ENCODE results near the gene ELAPOR2.
"Not testable (repeated sequence)": the region's sequence is repeated elsewhere in the genome, so short reads cannot be mapped to it uniquely, and the experiment has no call there.

Gene ELAPOR2

DNA sequence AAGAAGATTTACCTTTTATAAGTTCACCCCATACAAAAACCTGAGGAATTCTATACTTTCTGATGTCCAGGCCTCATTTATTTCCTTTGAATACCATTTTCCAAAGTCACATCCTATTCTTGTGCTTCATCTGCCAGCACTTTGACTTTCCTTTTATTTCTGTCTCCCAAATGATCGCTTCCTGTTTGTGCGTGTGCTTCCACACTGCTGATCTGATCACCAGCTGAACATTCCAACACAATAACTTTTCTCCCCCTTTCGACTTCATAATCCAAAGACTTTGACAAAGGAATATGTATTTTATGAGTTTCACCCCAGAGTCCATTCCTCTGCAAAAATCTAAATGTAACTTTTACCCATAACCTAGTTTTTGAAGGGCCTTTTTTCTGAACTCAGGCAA is 3.1 kb downstream of the ELAPOR2 start:
- Histone ChIP-seq H4K20me1 (ENCODE audit: insufficient read depth, low read length, poor library complexity, severe bottlenecking) (no peaks in the 10 kb centered on the region), H2AFZ (ENCODE audit: low read length) (no peak overlapping the region), H3K9ac (ENCODE audit: low read depth, low read length, poor library complexity, severe bottlenecking) (no peak overlapping the region), H3K4me3 (ENCODE audit: low read length, poor library complexity, severe bottlenecking) (no peak overlapping the region), H3K4me2 (ENCODE audit: low read depth, low read length, poor library complexity, severe bottlenecking) (no peak overlapping the region), H3K9me3 (ENCODE audit: insufficient read depth, low read depth, low read length) (no peaks in the 10 kb centered on the region), H3K27me3 (ENCODE audit: insufficient read depth, low read length, poor library complexity, severe bottlenecking) (peaks cover 20% of the 10 kb centered on the region), H3K36me3 (ENCODE audit: insufficient read depth, low read length) (no peaks in the 10 kb centered on the region), H3K9me2 (replicated peaks; ENCODE audit: low read depth, low read length) (no peaks in the 10 kb centered on the region), H3K4me1 (ENCODE audit: insufficient read depth, low read length, poor library complexity, severe bottlenecking) (peaks cover 4% of the 10 kb centered on the region), H3F3A (ENCODE audit: low read depth) (no peaks in the 10 kb centered on the region), H3K79me2 (ENCODE audit: insufficient read depth, low read length) (no peaks in the 10 kb centered on the region)
- TF ChIP-seq CTCF (conservative IDR thresholded peaks at IDR 0.05; ENCODE audit: low read length) (no peak), EZH2phosphoT487 (IDR thresholded peaks at IDR 0.05; ENCODE audit: borderline replicate concordance) (no peak)

DNA sequence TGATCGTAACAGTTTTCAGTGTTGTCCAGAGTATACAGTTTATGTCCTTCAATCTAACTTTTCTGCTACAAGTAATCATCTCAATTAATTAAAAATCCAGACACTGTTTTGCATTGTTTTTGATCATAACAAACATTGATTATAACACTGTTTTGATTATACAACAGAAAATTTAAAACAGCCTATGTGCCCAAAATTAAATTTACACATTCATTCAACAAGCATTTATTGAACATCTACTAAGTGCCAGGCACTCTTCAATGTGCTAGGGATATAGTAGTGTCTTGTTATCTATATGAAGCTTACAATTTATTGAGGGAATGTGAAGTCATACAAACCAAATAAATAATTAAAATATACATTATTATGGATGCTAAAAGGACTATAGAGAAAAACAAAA is 10.6 kb downstream of the ELAPOR2 start:
- Histone ChIP-seq H3K9me2 (replicated peaks; ENCODE audit: low read depth, low read length) (no peaks in the 10 kb centered on the region), H2AFZ (ENCODE audit: low read length) (no peak overlapping the region), H3K9ac (ENCODE audit: low read depth, low read length, poor library complexity, severe bottlenecking) (no peak overlapping the region), H3K9me3 (ENCODE audit: insufficient read depth, low read depth, low read length) (no peaks in the 10 kb centered on the region), H3K36me3 (ENCODE audit: insufficient read depth, low read length) (no peaks in the 10 kb centered on the region), H3K4me1 (ENCODE audit: insufficient read depth, low read length, poor library complexity, severe bottlenecking) (no peaks in the 10 kb centered on the region), H3K79me2 (ENCODE audit: insufficient read depth, low read length) (no peaks in the 10 kb centered on the region), H3K4me3 (ENCODE audit: low read length, poor library complexity, severe bottlenecking) (no peak overlapping the region), H4K20me1 (ENCODE audit: insufficient read depth, low read length, poor library complexity, severe bottlenecking) (no peaks in the 10 kb centered on the region), H3K27me3 (ENCODE audit: insufficient read depth, low read length, poor library complexity, severe bottlenecking) (no peaks in the 10 kb centered on the region), H3K4me2 (ENCODE audit: low read depth, low read length, poor library complexity, severe bottlenecking) (no peak overlapping the region), H3F3A (ENCODE audit: low read depth) (no peaks in the 10 kb centered on the region)
- no peak for TF ChIP-seq EZH2phosphoT487 (IDR thresholded peaks at IDR 0.05; ENCODE audit: borderline replicate concordance)
- TF ChIP-seq CTCF (conservative IDR thresholded peaks at IDR 0.05; ENCODE audit: low read length), result no peak

- TF ChIP-seq CTCF (conservative IDR thresholded peaks at IDR 0.05; ENCODE audit: low read length) (no peak), EZH2phosphoT487 (IDR thresholded peaks at IDR 0.05; ENCODE audit: borderline replicate concordance) (no peak)
- no peaks in the 10 kb centered on the region for H3K4me1 ChIP-seq (ENCODE audit: insufficient read depth, low read length, poor library complexity, severe bottlenecking)
- no peak overlapping the region for H3K4me2 ChIP-seq (ENCODE audit: low read depth, low read length, poor library complexity, severe bottlenecking)
- no peaks in the 10 kb centered on the region for H3K36me3 ChIP-seq (ENCODE audit: insufficient read depth, low read length)
- H4K20me1 ChIP-seq (ENCODE audit: insufficient read depth, low read length, poor library complexity, severe bottlenecking), result no peaks in the 10 kb centered on the region
- no peaks in the 10 kb centered on the region for H3K27me3 ChIP-seq (ENCODE audit: insufficient read depth, low read length, poor library complexity, severe bottlenecking)
- no peak overlapping the region for H3K9ac ChIP-seq (ENCODE audit: low read depth, low read length, poor library complexity, severe bottlenecking)
- H3K79me2 ChIP-seq (ENCODE audit: insufficient read depth, low read length), result no peaks in the 10 kb centered on the region
- no peaks in the 10 kb centered on the region for H3K9me2 ChIP-seq (replicated peaks; ENCODE audit: low read depth, low read length)
- H2AFZ ChIP-seq (ENCODE audit: low read length), result no peak overlapping the region
- H3K4me3 ChIP-seq (ENCODE audit: low read length, poor library complexity, severe bottlenecking), result no peak overlapping the region
- H3K9me3 ChIP-seq (ENCODE audit: insufficient read depth, low read depth, low read length), result no peaks in the 10 kb centered on the region
- H3F3A ChIP-seq (ENCODE audit: low read depth), result no peaks in the 10 kb centered on the region
Measured at GRCh38 chr7:87046456-87046855, 13.0 kb downstream of the ELAPOR2 start.

GRCh38 chr7:87044713-87045112 is 14.7 kb downstream of the ELAPOR2 start:
- not testable (repeated sequence) for H3F3A ChIP-seq (ENCODE audit: low read depth); H3K4me1 ChIP-seq (ENCODE audit: insufficient read depth, low read length, poor library complexity, severe bottlenecking); H3K9me2 ChIP-seq (replicated peaks; ENCODE audit: low read depth, low read length); H3K79me2 ChIP-seq (ENCODE audit: insufficient read depth, low read length); H3K9me3 ChIP-seq (ENCODE audit: insufficient read depth, low read depth, low read length); H3K4me3 ChIP-seq (ENCODE audit: low read length, poor library complexity, severe bottlenecking); H3K4me2 ChIP-seq (ENCODE audit: low read depth, low read length, poor library complexity, severe bottlenecking); H3K9ac ChIP-seq (ENCODE audit: low read depth, low read length, poor library complexity, severe bottlenecking); H2AFZ ChIP-seq (ENCODE audit: low read length); H4K20me1 ChIP-seq (ENCODE audit: insufficient read depth, low read length, poor library complexity, severe bottlenecking); H3K36me3 ChIP-seq (ENCODE audit: insufficient read depth, low read length); H3K27me3 ChIP-seq (ENCODE audit: insufficient read depth, low read length, poor library complexity, severe bottlenecking)

DNA sequence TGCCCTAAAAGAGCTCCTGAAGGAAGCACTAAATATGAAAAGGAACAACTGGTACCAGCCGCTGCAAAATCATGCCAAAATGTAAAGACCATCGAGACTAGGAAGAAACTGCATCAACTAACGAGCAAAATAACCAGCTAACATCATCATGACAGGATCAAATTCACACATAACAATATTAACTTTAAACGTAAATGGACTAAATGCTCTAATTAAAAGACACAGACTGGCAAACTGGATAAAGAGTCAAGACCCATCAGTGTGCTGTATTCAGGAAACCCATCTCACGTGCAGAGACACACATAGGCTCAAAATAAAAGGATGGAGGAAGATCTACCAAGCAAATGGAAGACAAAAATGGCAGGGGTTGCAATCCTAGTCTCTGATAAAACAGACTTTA is 17.9 kb downstream of the ELAPOR2 start:
- H3K4me2 ChIP-seq (ENCODE audit: low read depth, low read length, poor library complexity, severe bottlenecking); H3K27me3 ChIP-seq (ENCODE audit: insufficient read depth, low read length, poor library complexity, severe bottlenecking); H3K9me2 ChIP-seq (replicated peaks; ENCODE audit: low read depth, low read length); H3F3A ChIP-seq (ENCODE audit: low read depth); H3K36me3 ChIP-seq (ENCODE audit: insufficient read depth, low read length); H3K79me2 ChIP-seq (ENCODE audit: insufficient read depth, low read length); H3K4me3 ChIP-seq (ENCODE audit: low read length, poor library complexity, severe bottlenecking); H4K20me1 ChIP-seq (ENCODE audit: insufficient read depth, low read length, poor library complexity, severe bottlenecking); H3K9ac ChIP-seq (ENCODE audit: low read depth, low read length, poor library complexity, severe bottlenecking); H2AFZ ChIP-seq (ENCODE audit: low read length); H3K9me3 ChIP-seq (ENCODE audit: insufficient read depth, low read depth, low read length); H3K4me1 ChIP-seq (ENCODE audit: insufficient read depth, low read length, poor library complexity, severe bottlenecking): not testable (repeated sequence)

All from Loucy (cell line).